H9 (cell line): Measurements from ENCODE around the gene EPHA2. TPM values are rescaled to one million over a fixed set of nuclear protein-coding genes. Genes with fewer than 3 reads are reported as not detected.

Experiments used
- DNase-seq: peaks from one replicate; pipeline ENCODE4 v3.0.0-alpha.2; 2017
- H2AFZ ChIP-seq: one replicate; pipeline ENCODE4 v1.6.1; 2013; ENCODE audit warnings: mild to moderate bottlenecking, low read length, control low read depth, moderate library complexity
- H2AK5ac ChIP-seq: 2 replicates; pipeline ENCODE4 v1.6.1; 2013; ENCODE audit warnings: low read length, control low read depth, mixed read lengths; ENCODE audit not compliant: insufficient read length
- H2BK120ac ChIP-seq: one replicate; pipeline ENCODE4 v1.6.1; 2013; ENCODE audit warnings: low read depth, mild to moderate bottlenecking, low read length, control low read depth, inconsistent platforms; ENCODE audit not compliant: poor library complexity, severe bottlenecking
- H2BK12ac ChIP-seq: 2 replicates; pipeline ENCODE4 v1.6.1; 2013; ENCODE audit warnings: low read length, control low read depth, mixed read lengths, low read depth; ENCODE audit not compliant: insufficient read length
- H2BK15ac ChIP-seq: 2 replicates; pipeline ENCODE4 v1.6.1; 2013; ENCODE audit warnings: low read depth, low read length, control low read depth
- H2BK20ac ChIP-seq: one replicate; pipeline ENCODE4 v1.6.1; 2013; ENCODE audit warnings: low read depth, mild to moderate bottlenecking, low read length, control low read depth, inconsistent platforms; ENCODE audit not compliant: poor library complexity, severe bottlenecking
- H2BK5ac ChIP-seq: 2 replicates; pipeline ENCODE4 v1.6.1; 2013; ENCODE audit warnings: low read length, control low read depth, mixed read lengths; ENCODE audit not compliant: insufficient read length
- H3K14ac ChIP-seq: 2 replicates; pipeline ENCODE4 v1.6.1; 2013; ENCODE audit warnings: low read length, control low read depth; ENCODE audit not compliant: insufficient read depth
- H3K18ac ChIP-seq: 2 replicates; pipeline ENCODE4 v1.6.1; 2013; ENCODE audit warnings: low read depth, mild to moderate bottlenecking, mixed read lengths, low read length, control low read depth; ENCODE audit not compliant: insufficient read length
- H3K23ac ChIP-seq: 2 replicates; pipeline ENCODE4 v1.6.1; 2013; ENCODE audit warnings: low read length, control low read depth, mixed read lengths, low read depth; ENCODE audit not compliant: insufficient read length
- H3K23me2 ChIP-seq: 2 replicates; pipeline ENCODE4 v1.6.1; 2013; ENCODE audit warnings: low read depth, mild to moderate bottlenecking, mixed read lengths, low read length, control low read depth; ENCODE audit not compliant: insufficient read length, poor library complexity, severe bottlenecking
- H3K27ac ChIP-seq: 2 replicates; pipeline ENCODE4 v1.5.1; 2013; ENCODE audit warnings: low read length, control low read depth, mixed read lengths, low read depth; ENCODE audit not compliant: insufficient read length
- H3K27me3 ChIP-seq: 2 replicates; pipeline ENCODE4 v1.6.1; 2013; ENCODE audit warnings: low read length, control low read depth, inconsistent platforms; ENCODE audit not compliant: insufficient read depth
- H3K4ac ChIP-seq: 2 replicates; pipeline ENCODE4 v1.6.1; 2013; ENCODE audit warnings: low read depth, mild to moderate bottlenecking, control low read depth, inconsistent platforms, low read length, moderate library complexity
- H3K4me1 ChIP-seq: 2 replicates; pipeline ENCODE4 v1.6.1; 2013; ENCODE audit warnings: low read length, control low read depth, inconsistent platforms; ENCODE audit not compliant: insufficient read depth
- H3K4me2 ChIP-seq: 2 replicates; pipeline ENCODE4 v1.6.1; 2013; ENCODE audit warnings: low read length, control low read depth, mixed read lengths; ENCODE audit not compliant: insufficient read length, insufficient read depth
- H3K56ac ChIP-seq: 2 replicates; pipeline ENCODE4 v1.6.1; 2013; ENCODE audit warnings: low read depth, mild to moderate bottlenecking, mixed read lengths, low read length, control low read depth; ENCODE audit not compliant: insufficient read length
- H3K79me1 ChIP-seq: 2 replicates; pipeline ENCODE4 v1.6.1; 2013; ENCODE audit warnings: low read depth, mild to moderate bottlenecking, moderate library complexity, low read length, control low read depth, inconsistent platforms; ENCODE audit not compliant: insufficient read depth, poor library complexity, severe bottlenecking
- H3K79me2 ChIP-seq: 2 replicates; pipeline ENCODE4 v1.6.1; 2013; ENCODE audit warnings: low read length, control low read depth, inconsistent platforms; ENCODE audit not compliant: insufficient read depth
- H3K9ac ChIP-seq: 2 replicates; pipeline ENCODE4 v1.6.1; 2013; ENCODE audit warnings: low read length, control low read depth, mixed read lengths; ENCODE audit not compliant: insufficient read length; ENCODE audit errors: extremely low read depth
- H3K9me3 ChIP-seq: one replicate; pipeline ENCODE4 v1.6.1; 2013; ENCODE audit warnings: low read depth, low read length, inconsistent platforms; ENCODE audit not compliant: control insufficient read depth
- H3T11ph ChIP-seq: one replicate; pipeline ENCODE4 v1.6.1; 2013; ENCODE audit warnings: mild to moderate bottlenecking, low read length, control low read depth, inconsistent platforms
- H4K20me1 ChIP-seq: one replicate; pipeline ENCODE4 v1.6.1; 2013; ENCODE audit not compliant: control insufficient read depth, insufficient read length, insufficient read depth
- H4K5ac ChIP-seq: 2 replicates; pipeline ENCODE4 v1.6.1; 2013; ENCODE audit warnings: low read depth, mild to moderate bottlenecking, mixed read lengths, low read length, control low read depth; ENCODE audit not compliant: insufficient read length
- H4K8ac ChIP-seq: replicated peaks from 2 replicates; pipeline ENCODE4 v1.6.1; 2013; ENCODE audit warnings: low read length, control low read depth, mixed read lengths, low read depth; ENCODE audit not compliant: insufficient read length
- H4K91ac ChIP-seq: 2 replicates; pipeline ENCODE4 v1.6.1; 2013; ENCODE audit warnings: low read depth, mild to moderate bottlenecking, moderate library complexity, mixed read lengths, low read length, control low read depth; ENCODE audit not compliant: insufficient read length
- H3K27ac Mint-ChIP-seq, 3 experiments: 2 replicates in 2 of 3; 3 replicates in 1 of 3; pipeline ENCODE4 v1.8.0; 2020 to 2021; ENCODE audit warnings: mixed read lengths in 3 of 3, mild to moderate bottlenecking in 1 of 3, moderate library complexity in 1 of 3
- H3K27me3 Mint-ChIP-seq: 2 replicates; pipeline ENCODE4 v1.8.0; 2021; ENCODE audit warnings: low read depth, mild to moderate bottlenecking, moderate library complexity, mixed read lengths
- H3K36me3 Mint-ChIP-seq, 3 experiments: 2 replicates in 2 of 3; 3 replicates in 1 of 3; pipeline ENCODE4 v1.8.0; 2020 to 2021; ENCODE audit warnings: low read depth in 3 of 3, mixed read lengths in 3 of 3; ENCODE audit not compliant: insufficient read depth in 1 of 3
- H3K4me1 Mint-ChIP-seq, 2 experiments: 2 replicates each; pipeline ENCODE4 v1.8.0; 2020; ENCODE audit warnings: mixed read lengths in 2 of 2
- H3K4me3 Mint-ChIP-seq, 2 experiments: 2 replicates in 1 of 2; 3 replicates in 1 of 2; pipeline ENCODE4 v1.8.0; 2020 to 2021; ENCODE audit warnings: mild to moderate bottlenecking in 2 of 2, mixed read lengths in 2 of 2, moderate library complexity in 1 of 2
- H3K9me3 Mint-ChIP-seq, 2 experiments: 2 replicates in 1 of 2; 3 replicates in 1 of 2; pipeline ENCODE4 v1.8.0; 2020; ENCODE audit warnings: mild to moderate bottlenecking in 2 of 2, mixed read lengths in 2 of 2, moderate library complexity in 1 of 2
- whole genome bisulfite sequencing: extraction: QIAGEN DNeasy Blood & Tissue Kit; methylation state at CpG from one replicate; pipeline ENCODE4 v1.1.7; 2013; ENCODE audit warnings: missing lambda C conversion rate, low lambda C conversion rate, mixed read lengths; ENCODE audit not compliant: insufficient read length; ENCODE audit errors: extremely low coverage; 5-methylcytosine and 5-hydroxymethylcytosine counted together
- total RNA-seq: library from RNA; stranded (reverse); gene quantifications from 2 replicates; pipeline ENCODE4 v1.2.1, GENCODE V29; 2021
- TF ChIP-seq, protein P1 (sequence below): fragments of 200-600 bp; sonication (generic); conservative IDR thresholded peaks from 3 replicates; pipeline ENCODE4 v1.8.0; 2021; ENCODE audit warnings: antibody characterized with exemption, mild to moderate bottlenecking

EPHA2 gene
- total RNA-seq, 1 experiment from 2014 or later = 33.1 TPM

DNA sequence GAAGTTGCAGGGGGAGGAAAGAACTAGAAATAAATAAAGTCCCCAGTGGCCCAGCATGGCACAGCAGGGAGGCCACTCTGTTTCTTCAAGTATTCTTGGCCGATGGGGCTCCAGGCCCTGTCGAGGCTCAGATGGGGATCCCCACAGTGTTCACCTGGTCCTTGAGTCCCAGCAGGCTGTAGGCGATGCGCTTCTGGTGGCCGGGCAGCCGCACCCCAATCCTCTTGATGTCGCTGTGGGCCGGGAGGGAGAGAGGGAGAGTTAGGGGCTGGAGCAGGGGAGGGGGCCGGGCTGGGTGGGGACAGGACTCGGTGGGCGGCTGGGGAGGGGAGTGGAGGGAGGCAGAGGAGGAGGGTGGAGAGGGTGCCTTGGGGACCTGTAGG lies 30.8 kb downstream of the EPHA2 start:
- Histone ChIP-seq H4K8ac (no peak overlapping the region), H3K9ac (no peak overlapping the region), H3K79me2 (no peaks in the 10 kb centered on the region), H3K23me2 (no peaks in the 10 kb centered on the region), H3K79me1 (no peaks in the 10 kb centered on the region), H3K56ac (no peak overlapping the region), H2BK5ac (no peak overlapping the region), H4K20me1 (no peaks in the 10 kb centered on the region), H3K4me1 (peaks cover 2% of the 10 kb centered on the region; the same call in 1 of the 2 replicates), H4K5ac (no peak overlapping the region), H2AFZ (no peak overlapping the region), H2AK5ac (no peak overlapping the region), H3K4ac (no peak overlapping the region), H2BK120ac (no peak overlapping the region), H2BK15ac (no peak overlapping the region), H4K91ac (no peak overlapping the region), H3K9me3 (no peaks in the 10 kb centered on the region), H3K23ac (no peak overlapping the region), H3K14ac (no peak overlapping the region), H3K27me3 (no peaks in the 10 kb centered on the region), H2BK12ac (no peak overlapping the region), H3K18ac (no peak overlapping the region), H3T11ph (no peak overlapping the region), H3K27ac (no peak overlapping the region), H2BK20ac (no peak overlapping the region), H3K4me2 (no peak overlapping the region)
- no peaks in the 10 kb centered on the region for H3K9me3 Mint-ChIP-seq
- H3K4me3 Mint-ChIP-seq = no peak overlapping the region
- no peaks in the 10 kb centered on the region for H3K27me3 Mint-ChIP-seq
- no peak overlapping the region for H3K27ac Mint-ChIP-seq
- H3K4me1 Mint-ChIP-seq = peaks cover 39% of the 10 kb centered on the region in 2 experiments
- DNase-seq = no peak
- TF ChIP-seq, protein P1, sequence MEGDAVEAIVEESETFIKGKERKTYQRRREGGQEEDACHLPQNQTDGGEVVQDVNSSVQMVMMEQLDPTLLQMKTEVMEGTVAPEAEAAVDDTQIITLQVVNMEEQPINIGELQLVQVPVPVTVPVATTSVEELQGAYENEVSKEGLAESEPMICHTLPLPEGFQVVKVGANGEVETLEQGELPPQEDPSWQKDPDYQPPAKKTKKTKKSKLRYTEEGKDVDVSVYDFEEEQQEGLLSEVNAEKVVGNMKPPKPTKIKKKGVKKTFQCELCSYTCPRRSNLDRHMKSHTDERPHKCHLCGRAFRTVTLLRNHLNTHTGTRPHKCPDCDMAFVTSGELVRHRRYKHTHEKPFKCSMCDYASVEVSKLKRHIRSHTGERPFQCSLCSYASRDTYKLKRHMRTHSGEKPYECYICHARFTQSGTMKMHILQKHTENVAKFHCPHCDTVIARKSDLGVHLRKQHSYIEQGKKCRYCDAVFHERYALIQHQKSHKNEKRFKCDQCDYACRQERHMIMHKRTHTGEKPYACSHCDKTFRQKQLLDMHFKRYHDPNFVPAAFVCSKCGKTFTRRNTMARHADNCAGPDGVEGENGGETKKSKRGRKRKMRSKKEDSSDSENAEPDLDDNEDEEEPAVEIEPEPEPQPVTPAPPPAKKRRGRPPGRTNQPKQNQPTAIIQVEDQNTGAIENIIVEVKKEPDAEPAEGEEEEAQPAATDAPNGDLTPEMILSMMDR = no peak
- peaks cover 28 to 63% (median 39%) of the 10 kb centered on the region in 3 experiments for H3K36me3 Mint-ChIP-seq
- WGBS = no CpG with 5 or more reads among the region's 11 CpGs
